ENCODE measurements around the gene LCN10. TPM values are rescaled to one million over a fixed set of nuclear protein-coding genes. Genes with fewer than 3 reads are reported as not detected.

The LCN10 gene
- total RNA-seq, 1 experiment from 2014 or later = not detected

GRCh38 chr9:136729144-136729543, 13.6 kb downstream of the LCN10 start:
- no peaks in the 10 kb centered on the region for H3K27me3 Mint-ChIP-seq (ENCODE audit: insufficient read depth, unreplicated experiment)
- intact Hi-C loops (cut with micrococcal nuclease) = no loop called here
- CTCF ChIA-PET = interaction anchor here (0.6 to 1.7 kb wide), 15 partner anchors 9 to 518 kb away, joined by 3 to 8 read pairs (median 3); no protein-coding TSS in a partner anchor
- TF ChIP-seq CTCF (IDR thresholded peaks at IDR 0.05; ENCODE audit: unreplicated experiment) = no peak
- H3K27ac Mint-ChIP-seq (ENCODE audit: low read depth, unreplicated experiment) = no peak overlapping the region
- BruUV-seq (replicated peaks) = no TSS peak
- no peaks in the 10 kb centered on the region for H3K9me3 Mint-ChIP-seq (ENCODE audit: unreplicated experiment)
- peak overlapping the region; percentile 91 for H3K4me3 Mint-ChIP-seq (ENCODE audit: unreplicated experiment)
- peaks cover 40% of the 10 kb centered on the region for H3K36me3 Mint-ChIP-seq (ENCODE audit: insufficient read depth, unreplicated experiment)
- peak; percentile 48 for DNase-seq (ENCODE audit: unreplicated experiment)
- POLR2A ChIA-PET = interaction anchor here (0.6 to 5.1 kb wide), 9 partner anchors 8 to 775 kb away, joined by 3 to 44 read pairs (median 4); no protein-coding TSS in a partner anchor
- H3K4me1 Mint-ChIP-seq (ENCODE audit: insufficient read depth, unreplicated experiment) = peaks cover 11% of the 10 kb centered on the region

GRCh38 chr9:136728548-136729123, 14.1 kb downstream of the LCN10 start:
- BruUV-seq (replicated peaks) = TSS peak; percentile 47
- DNase-seq (ENCODE audit: unreplicated experiment) = peak; percentile 36

GRCh38 chr9:136728080-136728547, 14.6 kb downstream of the LCN10 start:
- no TSS peak for BruUV-seq (replicated peaks)
- Mint-ChIP-seq H3K4me3 (ENCODE audit: unreplicated experiment) (peak overlapping the region; percentile 91), H3K36me3 (ENCODE audit: insufficient read depth, unreplicated experiment) (peaks cover 50% of the 10 kb centered on the region), H3K27me3 (ENCODE audit: insufficient read depth, unreplicated experiment) (no peaks in the 10 kb centered on the region), H3K9me3 (ENCODE audit: unreplicated experiment) (no peaks in the 10 kb centered on the region), H3K4me1 (ENCODE audit: insufficient read depth, unreplicated experiment) (peaks cover 18% of the 10 kb centered on the region), H3K27ac (ENCODE audit: low read depth, unreplicated experiment) (peak overlapping the region; percentile 16)
- TF ChIP-seq CTCF (IDR thresholded peaks at IDR 0.05; ENCODE audit: unreplicated experiment) = peak; percentile 95
- ChIA-PET CTCF (interaction anchor here (0.6 to 1.2 kb wide), 7 partner anchors 9 to 237 kb away, joined by 3 to 5 read pairs (median 3); no protein-coding TSS in a partner anchor), POLR2A (interaction anchor here (0.7 to 5.1 kb wide), 25 partner anchors 9 to 1248 kb away, joined by 3 to 44 read pairs (median 4); partner anchors contain the start of genes LCN10, NOTCH1, TMEM141 and TRAF2)
- DNase-seq (ENCODE audit: unreplicated experiment) = peak; percentile 84
- intact Hi-C loops (cut with micrococcal nuclease) = no loop called here

More at GRCh38 chr9:136728548-136729123, 14.1 kb downstream of the LCN10 start:
- H3K4me3 Mint-ChIP-seq (ENCODE audit: unreplicated experiment) = peak overlapping the region; percentile 91
- no peaks in the 10 kb centered on the region for H3K27me3 Mint-ChIP-seq (ENCODE audit: insufficient read depth, unreplicated experiment)
- CTCF ChIA-PET = interaction anchor here (0.6 to 1.7 kb wide), 15 partner anchors 9 to 518 kb away, joined by 3 to 8 read pairs (median 3); no protein-coding TSS in a partner anchor
- peaks cover 45% of the 10 kb centered on the region for H3K36me3 Mint-ChIP-seq (ENCODE audit: insufficient read depth, unreplicated experiment)
- H3K4me1 Mint-ChIP-seq (ENCODE audit: insufficient read depth, unreplicated experiment) = peaks cover 16% of the 10 kb centered on the region
- TF ChIP-seq CTCF (IDR thresholded peaks at IDR 0.05; ENCODE audit: unreplicated experiment) = no peak
- intact Hi-C loops (cut with micrococcal nuclease) = no loop called here
- POLR2A ChIA-PET = interaction anchor here (0.7 to 5.1 kb wide), 23 partner anchors 9 to 1248 kb away, joined by 3 to 44 read pairs (median 4); partner anchors contain the start of genes LCN10, TMEM141 and TRAF2
- peak overlapping the region; percentile 16 for H3K27ac Mint-ChIP-seq (ENCODE audit: low read depth, unreplicated experiment)
- H3K9me3 Mint-ChIP-seq (ENCODE audit: unreplicated experiment) = no peaks in the 10 kb centered on the region

GRCh38 chr9:136726631-136727191, 16.0 kb downstream of the LCN10 start:
- peak; percentile 42 for DNase-seq (ENCODE audit: unreplicated experiment)
- CTCF ChIA-PET = interaction anchor here (0.7 to 1.6 kb wide), 9 partner anchors 11 to 499 kb away, joined by 3 to 9 read pairs (median 4); no protein-coding TSS in a partner anchor
- Mint-ChIP-seq H3K4me3 (ENCODE audit: unreplicated experiment) (peak overlapping the region; percentile 91), H3K27me3 (ENCODE audit: insufficient read depth, unreplicated experiment) (no peaks in the 10 kb centered on the region), H3K36me3 (ENCODE audit: insufficient read depth, unreplicated experiment) (peaks cover 64% of the 10 kb centered on the region), H3K27ac (ENCODE audit: low read depth, unreplicated experiment) (peak overlapping the region; percentile 91), H3K4me1 (ENCODE audit: insufficient read depth, unreplicated experiment) (peaks cover 18% of the 10 kb centered on the region), H3K9me3 (ENCODE audit: unreplicated experiment) (no peaks in the 10 kb centered on the region)
- intact Hi-C loops (cut with micrococcal nuclease) = no loop called here
- POLR2A ChIA-PET = interaction anchor here (0.6 to 5.1 kb wide), 12 partner anchors 13 to 326 kb away, joined by 3 to 44 read pairs (median 4); partner anchors contain the start of genes NOTCH1, SNAPC4 and TMEM141
- BruUV-seq (replicated peaks) = no TSS peak
- peak; percentile 33 for TF ChIP-seq CTCF (IDR thresholded peaks at IDR 0.05; ENCODE audit: unreplicated experiment)
